Liver (tissue), 3 donors: Measurements from ENCODE around the gene LASP1.

Experiments
- EGR1 ChIP-seq, 2 donors: IDR thresholded peaks; 2 replicates each; pipeline ENCODE4 v1.6.1; 2016 to 2018; ENCODE audit warnings: antibody characterized with exemption in 2 of 2, low read depth in 2 of 2
- FOXA1 ChIP-seq: IDR thresholded peaks from 2 replicates; pipeline ENCODE4 v1.6.1; 2016; ENCODE audit warnings: antibody characterized with exemption
- GABPA ChIP-seq, 2 donors: IDR thresholded peaks in 1 of 2; conservative IDR thresholded peaks in 1 of 2; 2 replicates each; pipeline ENCODE4 v1.6.1; 2016; ENCODE audit warnings: antibody characterized with exemption in 2 of 2, mild to moderate bottlenecking in 1 of 2, moderate library complexity in 1 of 2
- HNF4A ChIP-seq, 2 donors: conservative IDR thresholded peaks; 2 replicates each; pipeline ENCODE4 v1.6.1; 2016; ENCODE audit warnings: antibody characterized with exemption in 2 of 2, mild to moderate bottlenecking in 2 of 2
- JUND ChIP-seq, 2 donors: IDR thresholded peaks; 2 replicates each; pipeline ENCODE4 v1.6.1; 2016; ENCODE audit warnings: antibody characterized with exemption in 2 of 2
- NR2F2 ChIP-seq: IDR thresholded peaks from 2 replicates; pipeline ENCODE4 v1.6.1; 2016; ENCODE audit warnings: antibody characterized with exemption
- RXRA ChIP-seq, 2 donors: IDR thresholded peaks; 2 replicates each; pipeline ENCODE4 v1.6.1; 2017 to 2018; ENCODE audit warnings: antibody characterized with exemption in 2 of 2, mild to moderate bottlenecking in 1 of 2
- YY1 ChIP-seq: IDR thresholded peaks from 2 replicates; pipeline ENCODE4 v1.6.1; 2016; ENCODE audit warnings: antibody characterized with exemption, mild to moderate bottlenecking
- ZBTB33 ChIP-seq: IDR thresholded peaks from 2 replicates; pipeline ENCODE4 v1.6.1; 2016; ENCODE audit warnings: antibody characterized with exemption
- TF ChIP-seq, protein P1 (sequence below): fragments of 150-350 bp; IDR thresholded peaks from 2 replicates; pipeline ENCODE4 v1.5.1; 2017; ENCODE audit warnings: improper control_type of control experiment, low read depth, low read length; ENCODE audit not compliant: missing input control
- TF ChIP-seq, protein P2 (sequence below): IDR thresholded peaks from 2 replicates; pipeline ENCODE4 v1.6.1; 2016; ENCODE audit warnings: antibody characterized with exemption
- TF ChIP-seq, protein P3 (sequence below): IDR thresholded peaks from 2 replicates; pipeline ENCODE4 v1.6.1; 2016; ENCODE audit warnings: antibody characterized with exemption, mild to moderate bottlenecking
- donor health status: healthy.
- donor health status: healthy.

DNA sequence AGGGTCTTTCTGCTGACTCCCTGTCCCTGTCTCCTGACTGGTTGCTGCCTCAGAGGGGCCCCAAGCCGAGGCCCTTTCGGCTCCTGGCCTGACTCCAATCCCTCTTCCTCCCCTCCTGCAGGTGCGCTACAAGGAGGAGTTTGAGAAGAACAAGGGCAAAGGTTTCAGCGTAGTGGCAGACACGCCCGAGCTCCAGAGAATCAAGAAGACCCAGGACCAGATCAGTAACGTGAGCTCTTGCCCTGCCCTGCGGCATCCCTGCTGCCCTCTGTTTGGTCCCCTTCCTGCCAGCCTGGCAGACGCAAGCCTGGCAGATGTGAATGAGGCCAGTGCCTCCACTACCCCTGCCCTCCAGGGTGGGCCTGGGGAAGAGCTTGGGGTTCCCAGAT lies 28.4 kb downstream of the LASP1 start:
- TF ChIP-seq, protein P1, sequence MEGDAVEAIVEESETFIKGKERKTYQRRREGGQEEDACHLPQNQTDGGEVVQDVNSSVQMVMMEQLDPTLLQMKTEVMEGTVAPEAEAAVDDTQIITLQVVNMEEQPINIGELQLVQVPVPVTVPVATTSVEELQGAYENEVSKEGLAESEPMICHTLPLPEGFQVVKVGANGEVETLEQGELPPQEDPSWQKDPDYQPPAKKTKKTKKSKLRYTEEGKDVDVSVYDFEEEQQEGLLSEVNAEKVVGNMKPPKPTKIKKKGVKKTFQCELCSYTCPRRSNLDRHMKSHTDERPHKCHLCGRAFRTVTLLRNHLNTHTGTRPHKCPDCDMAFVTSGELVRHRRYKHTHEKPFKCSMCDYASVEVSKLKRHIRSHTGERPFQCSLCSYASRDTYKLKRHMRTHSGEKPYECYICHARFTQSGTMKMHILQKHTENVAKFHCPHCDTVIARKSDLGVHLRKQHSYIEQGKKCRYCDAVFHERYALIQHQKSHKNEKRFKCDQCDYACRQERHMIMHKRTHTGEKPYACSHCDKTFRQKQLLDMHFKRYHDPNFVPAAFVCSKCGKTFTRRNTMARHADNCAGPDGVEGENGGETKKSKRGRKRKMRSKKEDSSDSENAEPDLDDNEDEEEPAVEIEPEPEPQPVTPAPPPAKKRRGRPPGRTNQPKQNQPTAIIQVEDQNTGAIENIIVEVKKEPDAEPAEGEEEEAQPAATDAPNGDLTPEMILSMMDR: no peak
- TF ChIP-seq NR2F2 (no peak), GABPA (IDR thresholded peaks at IDR 0.05 in 1 of 2, conservative IDR thresholded peaks at IDR 0.05 in 1 of 2) (no peak), YY1 (no peak), ZBTB33 (no peak), RXRA (IDR thresholded peaks at IDR 0.05) (no peak), FOXA1 (no peak), JUND (IDR thresholded peaks at IDR 0.05) (no peak), EGR1 (IDR thresholded peaks at IDR 0.05; ENCODE audit: low read depth in 2 of 2) (no peak), HNF4A (conservative IDR thresholded peaks at IDR 0.05) (no peak)
- TF ChIP-seq, protein P2, sequence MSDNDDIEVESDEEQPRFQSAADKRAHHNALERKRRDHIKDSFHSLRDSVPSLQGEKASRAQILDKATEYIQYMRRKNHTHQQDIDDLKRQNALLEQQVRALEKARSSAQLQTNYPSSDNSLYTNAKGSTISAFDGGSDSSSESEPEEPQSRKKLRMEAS: no peak
- TF ChIP-seq, protein P3, sequence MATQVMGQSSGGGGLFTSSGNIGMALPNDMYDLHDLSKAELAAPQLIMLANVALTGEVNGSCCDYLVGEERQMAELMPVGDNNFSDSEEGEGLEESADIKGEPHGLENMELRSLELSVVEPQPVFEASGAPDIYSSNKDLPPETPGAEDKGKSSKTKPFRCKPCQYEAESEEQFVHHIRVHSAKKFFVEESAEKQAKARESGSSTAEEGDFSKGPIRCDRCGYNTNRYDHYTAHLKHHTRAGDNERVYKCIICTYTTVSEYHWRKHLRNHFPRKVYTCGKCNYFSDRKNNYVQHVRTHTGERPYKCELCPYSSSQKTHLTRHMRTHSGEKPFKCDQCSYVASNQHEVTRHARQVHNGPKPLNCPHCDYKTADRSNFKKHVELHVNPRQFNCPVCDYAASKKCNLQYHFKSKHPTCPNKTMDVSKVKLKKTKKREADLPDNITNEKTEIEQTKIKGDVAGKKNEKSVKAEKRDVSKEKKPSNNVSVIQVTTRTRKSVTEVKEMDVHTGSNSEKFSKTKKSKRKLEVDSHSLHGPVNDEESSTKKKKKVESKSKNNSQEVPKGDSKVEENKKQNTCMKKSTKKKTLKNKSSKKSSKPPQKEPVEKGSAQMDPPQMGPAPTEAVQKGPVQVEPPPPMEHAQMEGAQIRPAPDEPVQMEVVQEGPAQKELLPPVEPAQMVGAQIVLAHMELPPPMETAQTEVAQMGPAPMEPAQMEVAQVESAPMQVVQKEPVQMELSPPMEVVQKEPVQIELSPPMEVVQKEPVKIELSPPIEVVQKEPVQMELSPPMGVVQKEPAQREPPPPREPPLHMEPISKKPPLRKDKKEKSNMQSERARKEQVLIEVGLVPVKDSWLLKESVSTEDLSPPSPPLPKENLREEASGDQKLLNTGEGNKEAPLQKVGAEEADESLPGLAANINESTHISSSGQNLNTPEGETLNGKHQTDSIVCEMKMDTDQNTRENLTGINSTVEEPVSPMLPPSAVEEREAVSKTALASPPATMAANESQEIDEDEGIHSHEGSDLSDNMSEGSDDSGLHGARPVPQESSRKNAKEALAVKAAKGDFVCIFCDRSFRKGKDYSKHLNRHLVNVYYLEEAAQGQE: no peak
